GM12873 (cell line): ENCODE measurements around the gene RNF130.

ENCODE experiments used
- CTCF ChIP-seq: IDR thresholded peaks from 2 replicates; pipeline ENCODE4 v1.5.1; 2012; ENCODE audit warnings: low read depth, mild to moderate bottlenecking, moderate library complexity, low read length, control low read depth; ENCODE audit not compliant: insufficient read depth; ENCODE audit errors: missing control alignments

RNF130 gene

GRCh38 chr5:179905161-179905560 lies 166.4 kb downstream of the RNF130 start:
- no peak for TF ChIP-seq CTCF
